NCI-H345 treated with DMSO at 0.1 percent for 48 hours (cell line): ENCODE data around the gene MESP2.

Source experiments
- DNase-seq: peaks from one replicate; lab custom pipeline; 2025; ENCODE audit not compliant: unreplicated experiment; lab: John Stamatoyannopoulos, UW

Gene MESP2

GRCh38 chr15:89754361-89755154 is 21.6 kb upstream of the MESP2 start:
- no peak for DNase-seq

GRCh38 chr15:89755701-89756100 is 20.4 kb upstream of the MESP2 start:
- DNase-seq = no peak

DNA sequence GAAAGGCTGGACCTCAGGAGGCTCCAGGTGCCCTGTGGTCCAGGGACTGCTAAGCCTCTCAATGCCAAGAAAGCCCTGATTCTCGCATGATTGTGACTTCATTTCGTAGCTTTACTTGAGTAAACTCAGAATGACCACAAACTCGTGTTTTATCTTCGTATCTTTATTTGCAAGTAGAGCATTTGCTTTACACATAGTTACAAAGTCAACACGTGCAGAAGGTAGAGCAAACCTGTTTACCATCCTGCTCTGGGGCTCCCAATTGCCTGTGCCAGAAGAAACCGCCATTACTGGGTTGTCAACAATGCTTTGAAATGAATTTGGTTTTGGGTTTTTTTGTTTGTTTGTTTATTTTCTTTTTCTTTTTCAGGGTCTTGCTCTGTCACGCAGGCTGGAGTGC is 19.2 kb upstream of the MESP2 start:
- no peak for DNase-seq

DNA sequence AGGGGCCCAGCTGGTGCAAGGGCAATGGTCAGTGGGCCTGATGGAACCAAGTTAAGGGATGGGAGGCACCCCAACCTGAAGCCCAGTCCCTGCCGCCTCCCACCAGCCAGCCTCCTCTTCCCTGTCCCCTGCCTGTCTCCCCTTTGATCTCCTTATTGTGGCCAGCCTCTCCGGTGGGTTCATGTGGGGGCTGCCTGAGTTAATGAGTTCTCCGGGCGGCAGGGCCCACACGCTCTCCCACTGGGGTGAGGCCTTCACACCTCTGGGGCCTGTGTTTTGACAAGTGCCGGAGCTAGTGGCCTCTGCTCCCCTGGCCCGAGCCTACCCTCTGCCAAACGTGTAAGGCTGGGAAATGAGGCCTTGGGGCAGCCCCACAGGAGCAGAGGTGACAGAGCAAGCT is 17.8 kb upstream of the MESP2 start:
- DNase-seq = no peak

GRCh38 chr15:89758981-89759380 is 17.2 kb upstream of the MESP2 start:
- DNase-seq = no peak

- DNase-seq = no peak
Measured at GRCh38 chr15:89759835-89760234, 16.3 kb upstream of the MESP2 start.

GRCh38 chr15:89760303-89761008 is 15.7 kb upstream of the MESP2 start:
- no peak for DNase-seq

DNA sequence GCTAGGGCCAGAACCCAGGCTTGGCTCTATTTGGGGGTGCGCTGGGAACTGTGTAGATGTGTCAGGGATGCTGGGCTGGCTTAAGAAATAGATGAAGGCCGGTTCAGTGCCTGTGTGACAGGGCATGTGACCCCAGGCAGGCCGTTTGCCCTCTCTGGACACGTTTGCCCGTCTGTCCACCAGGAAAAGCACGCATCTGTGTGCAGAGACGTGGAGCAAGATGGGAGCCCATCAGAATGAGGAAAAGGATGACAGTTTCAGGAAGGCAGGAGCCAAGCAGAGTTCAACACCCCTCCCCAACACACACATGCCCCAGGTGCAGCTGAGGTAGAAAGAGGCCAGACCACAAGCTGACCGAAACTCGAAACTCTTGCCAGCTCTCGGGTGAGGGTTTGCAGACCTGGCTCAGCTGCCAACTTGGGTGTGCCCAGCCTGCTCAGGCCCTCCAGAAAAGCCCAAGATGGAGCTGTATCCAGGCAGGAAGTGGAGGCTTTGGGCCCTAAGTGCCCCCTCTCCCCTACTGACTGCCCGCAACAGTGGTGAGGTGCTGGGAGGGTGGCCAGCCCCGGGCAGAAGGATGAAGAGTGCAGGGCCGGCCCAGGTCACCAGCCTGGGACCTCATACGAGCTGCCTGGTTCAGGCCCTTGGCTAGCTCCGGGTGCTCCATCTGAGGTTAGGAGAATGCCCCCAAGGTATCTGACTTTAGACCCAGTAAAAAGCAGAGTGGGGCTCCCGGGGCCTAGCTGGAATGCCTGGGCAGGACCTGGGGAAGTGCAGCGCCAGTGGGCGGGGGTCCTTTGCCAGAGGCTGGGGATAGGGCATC is 14.9 kb upstream of the MESP2 start:
- DNase-seq = no peak

- DNase-seq = no peak
Measured at GRCh38 chr15:89761929-89762328, 14.2 kb upstream of the MESP2 start.

GRCh38 chr15:89765694-89766093 is 10.4 kb upstream of the MESP2 start:
- DNase-seq = no peak

DNA sequence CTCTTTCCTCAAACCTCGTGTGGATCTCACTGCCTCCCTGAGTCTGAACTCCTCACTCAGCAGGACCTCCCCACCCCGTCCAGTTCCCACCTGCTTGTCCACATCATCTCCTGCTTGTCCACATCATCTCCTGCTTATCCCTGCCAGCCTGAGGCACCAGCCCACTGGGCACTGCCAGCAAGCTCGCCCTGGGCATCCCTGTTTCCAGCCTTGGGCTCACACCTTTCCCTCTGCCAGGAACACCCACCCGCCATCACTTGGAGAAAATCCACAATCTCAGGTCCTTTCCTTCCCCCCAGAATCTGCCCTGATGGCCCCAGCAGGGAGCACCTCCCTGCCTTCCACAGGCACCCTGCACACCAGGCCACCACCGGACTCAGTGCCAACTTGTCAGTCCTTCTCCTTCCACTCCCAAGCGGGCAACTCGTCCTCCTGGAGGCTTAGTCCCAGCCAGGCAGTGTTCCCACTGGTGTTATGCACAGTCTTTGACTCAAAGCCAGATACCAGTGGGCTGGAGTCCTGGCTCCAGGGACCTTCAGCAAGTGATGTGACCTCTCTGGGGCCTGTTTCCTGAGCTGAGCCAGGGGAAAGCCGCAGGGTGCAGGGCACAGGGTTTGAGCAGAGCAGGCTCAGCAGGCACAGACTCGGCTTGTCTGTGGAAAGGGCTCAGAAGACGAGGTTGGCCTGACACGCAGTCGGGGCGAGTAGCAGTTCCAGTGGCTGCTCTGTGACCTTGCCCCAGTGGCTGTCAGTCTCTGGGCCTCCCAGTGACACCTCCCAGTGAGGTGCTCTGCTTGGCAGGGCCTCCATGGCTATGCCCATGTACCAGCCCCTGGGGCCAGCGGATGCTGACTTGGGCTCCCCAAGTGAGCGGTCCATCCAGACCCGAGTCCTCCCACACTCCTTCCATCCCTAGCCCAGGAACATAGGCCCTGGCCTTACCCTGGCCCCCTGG is 9.5 kb upstream of the MESP2 start:
- DNase-seq = no peak

DNA sequence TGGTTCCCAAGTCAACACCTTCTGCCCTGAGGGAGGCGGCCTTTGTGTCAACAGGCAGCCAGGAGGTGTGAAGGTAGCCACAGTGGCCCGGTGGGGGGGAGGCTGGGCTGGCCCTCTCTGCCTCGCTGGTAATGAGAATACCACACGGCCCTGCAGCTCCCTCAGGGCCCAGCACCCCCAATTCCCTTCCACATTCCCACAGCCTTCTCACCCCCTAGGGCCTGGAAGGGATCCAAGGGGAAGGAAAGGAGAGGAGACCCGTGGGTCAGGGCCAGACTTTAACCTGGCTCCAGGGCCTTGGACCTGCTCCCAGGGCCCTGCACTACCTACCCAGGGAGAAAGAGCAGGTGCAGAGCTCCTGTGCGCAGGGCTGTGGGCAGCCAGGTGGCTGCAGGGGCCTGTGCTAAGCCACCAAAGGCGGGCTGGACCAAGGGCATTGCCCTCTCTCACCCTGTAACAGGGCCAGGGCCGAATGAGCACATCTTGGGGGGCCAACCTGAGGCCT is 8.7 kb upstream of the MESP2 start:
- no peak for DNase-seq

- no peak for DNase-seq
Measured at GRCh38 chr15:89768071-89768500, 8.0 kb upstream of the MESP2 start.

DNA sequence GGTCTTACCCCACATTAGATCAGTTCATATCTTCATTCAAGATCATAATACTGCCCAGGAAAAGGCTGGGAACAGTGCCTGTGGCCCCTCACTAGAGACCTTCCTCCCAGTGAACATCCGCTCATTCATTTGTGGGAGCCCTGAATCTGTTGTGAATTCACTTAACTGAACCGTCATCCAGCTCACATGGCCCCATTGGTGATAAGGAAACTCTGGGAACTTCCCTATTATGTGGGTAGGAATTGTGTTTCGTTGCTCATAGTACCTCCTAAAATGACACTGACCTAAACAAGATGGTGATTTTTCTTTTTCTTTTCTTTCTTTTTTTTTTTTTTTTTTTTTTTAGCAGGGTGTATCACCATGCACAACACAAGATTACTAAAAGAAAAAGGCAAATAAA is 6.8 kb upstream of the MESP2 start:
- no peak for DNase-seq

GRCh38 chr15:89770041-89770440 is 6.1 kb upstream of the MESP2 start:
- DNase-seq = no peak

GRCh38 chr15:89772932-89773583 is 3.1 kb upstream of the MESP2 start:
- DNase-seq = no peak

DNA sequence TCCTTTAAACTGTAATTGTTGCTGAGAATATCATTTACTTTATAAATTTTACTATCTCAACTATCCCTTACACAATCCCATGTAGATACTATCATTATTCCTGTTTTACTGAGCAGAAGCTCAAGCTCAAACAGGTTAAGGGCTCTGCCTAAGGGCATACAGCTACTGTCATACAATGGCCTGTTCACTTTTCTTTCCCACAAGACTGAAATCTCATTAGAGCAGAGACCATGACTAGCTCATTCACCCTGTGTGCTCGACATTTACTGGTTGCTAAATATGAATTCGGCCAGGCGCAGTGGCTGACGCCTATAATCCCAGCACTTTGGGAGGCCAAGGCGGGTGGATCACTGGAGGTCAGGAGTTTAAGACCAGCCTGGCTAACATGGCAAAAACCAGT is 1.6 kb upstream of the MESP2 start:
- no peak for DNase-seq

DNA sequence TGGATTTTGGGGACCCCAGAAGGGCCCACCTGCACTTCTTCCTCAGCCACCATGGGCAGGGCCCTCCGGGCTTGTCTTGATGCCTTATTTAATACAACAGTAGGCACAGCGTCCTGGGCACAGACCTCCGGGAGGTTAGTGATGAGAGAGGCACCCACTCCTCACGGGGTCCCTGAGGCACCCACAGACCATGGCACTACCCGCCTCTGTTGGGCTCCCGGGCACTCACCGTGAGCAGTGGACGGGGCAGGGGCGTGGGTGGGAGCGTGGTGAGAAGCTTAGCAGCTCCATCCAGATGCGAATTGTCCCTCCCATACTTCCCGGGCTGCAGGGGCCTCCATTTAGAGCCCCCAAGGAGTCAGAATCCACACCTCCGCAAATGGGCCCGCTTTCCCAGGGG is 317 bp upstream of the MESP2 start:
- DNase-seq = no peak

GRCh38 chr15:89777073-89777751 is 1.1 kb downstream of the MESP2 start:
- no peak for DNase-seq
